Measurements from ENCODE around the gene SHC4. TPM values are rescaled to one million over a fixed set of nuclear protein-coding genes. Genes with fewer than 3 reads are reported as not detected.

The SHC4 gene
- total RNA-seq, 6 donors from 2014 or later = under 0.01 to 0.59 (median 0.20) TPM; not detected in 2

GRCh38 chr15:48946840-48947187 is 16.9 kb downstream of the SHC4 start:
- Histone ChIP-seq H3K4me3 (no peak overlapping the region), H3K36me3 (no peaks in the 10 kb centered on the region), H3K9me3 (no peaks in the 10 kb centered on the region), H3K27ac (no peak overlapping the region), H3K4me1 (no peaks in the 10 kb centered on the region), H3K27me3 (no peaks in the 10 kb centered on the region)
- 68 to 70% methylated on average over 1 of the region's 1 CpG for WGBS, 2 donors
- DNase-seq (no peak), ATAC-seq (ENCODE audit: low FRiP score in 2 of 2) (no peak)
- TF ChIP-seq CTCF (IDR thresholded peaks at IDR 0.05) (no peak), POLR2A (IDR thresholded peaks at IDR 0.05) (no peak), EP300 (IDR thresholded peaks at IDR 0.05) (no peak), POLR2AphosphoS5 (IDR thresholded peaks at IDR 0.05) (no peak)

- peak in 1 of 2 donors; percentile 29 for ATAC-seq (ENCODE audit: low FRiP score in 2 of 2)
- no peaks in the 10 kb centered on the region for H3K9me3 ChIP-seq
- no peaks in the 10 kb centered on the region for H3K36me3 ChIP-seq
- 34 to 37% methylated on average over 5 of the region's 5 CpGs for WGBS, 2 donors
- no peak overlapping the region for H3K4me3 ChIP-seq
- H3K4me1 ChIP-seq = no peaks in the 10 kb centered on the region
- no peak for DNase-seq
- TF ChIP-seq EP300 (IDR thresholded peaks at IDR 0.05) (no peak), POLR2AphosphoS5 (IDR thresholded peaks at IDR 0.05) (no peak), CTCF (IDR thresholded peaks at IDR 0.05) (no peak), POLR2A (IDR thresholded peaks at IDR 0.05) (no peak)
- H3K27me3 ChIP-seq = no peaks in the 10 kb centered on the region
- H3K27ac ChIP-seq = no peak overlapping the region
Measured at GRCh38 chr15:48946074-48946839, 17.5 kb downstream of the SHC4 start.

GRCh38 chr15:48945386-48945785 is 18.3 kb downstream of the SHC4 start:
- 42 to 64% methylated on average over 2 of the region's 2 CpGs for WGBS, 2 donors
- DNase-seq (no peak), ATAC-seq (ENCODE audit: low FRiP score in 2 of 2) (no peak)
- H3K4me3 ChIP-seq = no peak overlapping the region
- no peak overlapping the region for H3K27ac ChIP-seq
- H3K36me3 ChIP-seq = no peaks in the 10 kb centered on the region
- H3K4me1 ChIP-seq = no peaks in the 10 kb centered on the region
- no peaks in the 10 kb centered on the region for H3K9me3 ChIP-seq
- no peaks in the 10 kb centered on the region for H3K27me3 ChIP-seq
- no peak for TF ChIP-seq CTCF (IDR thresholded peaks at IDR 0.05)
- TF ChIP-seq POLR2AphosphoS5 (IDR thresholded peaks at IDR 0.05) = no peak
- no peak for TF ChIP-seq POLR2A (IDR thresholded peaks at IDR 0.05)
- TF ChIP-seq EP300 (IDR thresholded peaks at IDR 0.05) = no peak

GRCh38 chr15:48941904-48942303 is 21.8 kb downstream of the SHC4 start:
- ATAC-seq (ENCODE audit: low FRiP score in 2 of 2) (no peak), DNase-seq (no peak)
- no peaks in the 10 kb centered on the region for H3K4me1 ChIP-seq
- no peaks in the 10 kb centered on the region for H3K9me3 ChIP-seq
- 81 to 84% methylated on average over 5 of the region's 5 CpGs for WGBS, 2 donors
- no peak overlapping the region for H3K4me3 ChIP-seq
- no peaks in the 10 kb centered on the region for H3K36me3 ChIP-seq
- TF ChIP-seq CTCF (IDR thresholded peaks at IDR 0.05) (no peak), POLR2AphosphoS5 (IDR thresholded peaks at IDR 0.05) (no peak), POLR2A (IDR thresholded peaks at IDR 0.05) (no peak), EP300 (IDR thresholded peaks at IDR 0.05) (no peak)
- no peak overlapping the region for H3K27ac ChIP-seq
- no peaks in the 10 kb centered on the region for H3K27me3 ChIP-seq

GRCh38 chr15:48940508-48940907 is 23.2 kb downstream of the SHC4 start:
- WGBS, 2 donors = 78 to 89% methylated on average over 6 of the region's 6 CpGs
- ATAC-seq (ENCODE audit: low FRiP score in 2 of 2) (peak in 1 of 2 donors; percentile 10), DNase-seq (no peak)
- Histone ChIP-seq H3K9me3 (no peaks in the 10 kb centered on the region), H3K4me1 (no peaks in the 10 kb centered on the region), H3K4me3 (no peak overlapping the region), H3K27ac (no peak overlapping the region), H3K27me3 (no peaks in the 10 kb centered on the region), H3K36me3 (no peaks in the 10 kb centered on the region)
- TF ChIP-seq EP300 (IDR thresholded peaks at IDR 0.05) (no peak), POLR2A (IDR thresholded peaks at IDR 0.05) (no peak), POLR2AphosphoS5 (IDR thresholded peaks at IDR 0.05) (no peak), CTCF (IDR thresholded peaks at IDR 0.05) (no peak)
